Panc1 (cell line): Measurements from ENCODE around the gene EDNRB.

Experiments used
- POLR2AphosphoS5 ChIP-seq: IDR thresholded peaks from 2 replicates; pipeline ENCODE4 v1.6.1; 2012; ENCODE audit warnings: mild to moderate bottlenecking, low read depth, low read length, moderate library complexity
- SIN3A ChIP-seq: IDR thresholded peaks from 2 replicates; pipeline ENCODE4 v1.6.1; 2012; ENCODE audit warnings: low read depth, mild to moderate bottlenecking, low read length, moderate library complexity, borderline replicate concordance; ENCODE audit not compliant: insufficient read depth
- TCF7L2 ChIP-seq: IDR thresholded peaks from 2 replicates; pipeline ENCODE4 v1.6.1; 2011; ENCODE audit warnings: mild to moderate bottlenecking, low read depth, low read length, inconsistent platforms
- TF ChIP-seq, protein P1 (sequence below): fragments of 450-650 bp; IDR thresholded peaks from 2 replicates; pipeline ENCODE4 v1.5.1; 2017; ENCODE audit warnings: mild to moderate bottlenecking
- TF ChIP-seq, protein P2 (sequence below), 2 experiments: IDR thresholded peaks; 2 replicates each; pipeline ENCODE4 v1.6.1; 2011 to 2012; ENCODE audit warnings: low read depth in 2 of 2, control low read depth in 1 of 2, low read length in 1 of 2, mild to moderate bottlenecking in 1 of 2, moderate library complexity in 1 of 2; ENCODE audit not compliant: insufficient read depth in 1 of 2

DNA sequence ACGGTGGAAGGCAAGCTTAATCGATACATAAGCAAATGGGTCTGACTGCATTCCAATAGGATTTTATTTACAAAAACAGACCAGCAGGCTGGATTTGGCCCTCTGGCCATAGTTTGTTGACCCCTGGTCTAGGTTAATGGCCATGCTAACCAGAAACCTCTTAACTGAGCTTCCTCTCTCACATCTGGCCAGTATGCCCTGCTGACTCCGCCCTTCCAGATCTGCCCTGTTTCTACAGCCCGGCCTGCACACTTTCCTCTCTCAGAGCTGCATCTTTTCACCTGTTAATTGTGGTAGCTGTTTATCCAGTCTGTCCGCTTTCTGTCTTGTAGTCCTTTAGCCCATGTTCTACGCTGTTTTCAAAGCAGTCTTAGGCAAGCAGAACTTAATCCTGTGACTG lies 25.6 kb downstream of the EDNRB start:
- TF ChIP-seq, protein P1, sequence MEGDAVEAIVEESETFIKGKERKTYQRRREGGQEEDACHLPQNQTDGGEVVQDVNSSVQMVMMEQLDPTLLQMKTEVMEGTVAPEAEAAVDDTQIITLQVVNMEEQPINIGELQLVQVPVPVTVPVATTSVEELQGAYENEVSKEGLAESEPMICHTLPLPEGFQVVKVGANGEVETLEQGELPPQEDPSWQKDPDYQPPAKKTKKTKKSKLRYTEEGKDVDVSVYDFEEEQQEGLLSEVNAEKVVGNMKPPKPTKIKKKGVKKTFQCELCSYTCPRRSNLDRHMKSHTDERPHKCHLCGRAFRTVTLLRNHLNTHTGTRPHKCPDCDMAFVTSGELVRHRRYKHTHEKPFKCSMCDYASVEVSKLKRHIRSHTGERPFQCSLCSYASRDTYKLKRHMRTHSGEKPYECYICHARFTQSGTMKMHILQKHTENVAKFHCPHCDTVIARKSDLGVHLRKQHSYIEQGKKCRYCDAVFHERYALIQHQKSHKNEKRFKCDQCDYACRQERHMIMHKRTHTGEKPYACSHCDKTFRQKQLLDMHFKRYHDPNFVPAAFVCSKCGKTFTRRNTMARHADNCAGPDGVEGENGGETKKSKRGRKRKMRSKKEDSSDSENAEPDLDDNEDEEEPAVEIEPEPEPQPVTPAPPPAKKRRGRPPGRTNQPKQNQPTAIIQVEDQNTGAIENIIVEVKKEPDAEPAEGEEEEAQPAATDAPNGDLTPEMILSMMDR = no peak
- TF ChIP-seq SIN3A (no peak), POLR2AphosphoS5 (no peak), TCF7L2 (no peak)
- TF ChIP-seq, protein P2, sequence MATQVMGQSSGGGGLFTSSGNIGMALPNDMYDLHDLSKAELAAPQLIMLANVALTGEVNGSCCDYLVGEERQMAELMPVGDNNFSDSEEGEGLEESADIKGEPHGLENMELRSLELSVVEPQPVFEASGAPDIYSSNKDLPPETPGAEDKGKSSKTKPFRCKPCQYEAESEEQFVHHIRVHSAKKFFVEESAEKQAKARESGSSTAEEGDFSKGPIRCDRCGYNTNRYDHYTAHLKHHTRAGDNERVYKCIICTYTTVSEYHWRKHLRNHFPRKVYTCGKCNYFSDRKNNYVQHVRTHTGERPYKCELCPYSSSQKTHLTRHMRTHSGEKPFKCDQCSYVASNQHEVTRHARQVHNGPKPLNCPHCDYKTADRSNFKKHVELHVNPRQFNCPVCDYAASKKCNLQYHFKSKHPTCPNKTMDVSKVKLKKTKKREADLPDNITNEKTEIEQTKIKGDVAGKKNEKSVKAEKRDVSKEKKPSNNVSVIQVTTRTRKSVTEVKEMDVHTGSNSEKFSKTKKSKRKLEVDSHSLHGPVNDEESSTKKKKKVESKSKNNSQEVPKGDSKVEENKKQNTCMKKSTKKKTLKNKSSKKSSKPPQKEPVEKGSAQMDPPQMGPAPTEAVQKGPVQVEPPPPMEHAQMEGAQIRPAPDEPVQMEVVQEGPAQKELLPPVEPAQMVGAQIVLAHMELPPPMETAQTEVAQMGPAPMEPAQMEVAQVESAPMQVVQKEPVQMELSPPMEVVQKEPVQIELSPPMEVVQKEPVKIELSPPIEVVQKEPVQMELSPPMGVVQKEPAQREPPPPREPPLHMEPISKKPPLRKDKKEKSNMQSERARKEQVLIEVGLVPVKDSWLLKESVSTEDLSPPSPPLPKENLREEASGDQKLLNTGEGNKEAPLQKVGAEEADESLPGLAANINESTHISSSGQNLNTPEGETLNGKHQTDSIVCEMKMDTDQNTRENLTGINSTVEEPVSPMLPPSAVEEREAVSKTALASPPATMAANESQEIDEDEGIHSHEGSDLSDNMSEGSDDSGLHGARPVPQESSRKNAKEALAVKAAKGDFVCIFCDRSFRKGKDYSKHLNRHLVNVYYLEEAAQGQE (IDR thresholded peaks at IDR 0.05; ENCODE audit: insufficient read depth in 1 of 2, low read depth in 2 of 2, low read length in 1 of 2) = no peak
